ENCODE measurements around the gene DUSP9. TPM values are rescaled to one million over a fixed set of nuclear protein-coding genes. Genes with fewer than 3 reads are reported as not detected.

The DUSP9 gene
- total RNA-seq, 1 donor from 2014 or later, result 0.21 TPM

DNA sequence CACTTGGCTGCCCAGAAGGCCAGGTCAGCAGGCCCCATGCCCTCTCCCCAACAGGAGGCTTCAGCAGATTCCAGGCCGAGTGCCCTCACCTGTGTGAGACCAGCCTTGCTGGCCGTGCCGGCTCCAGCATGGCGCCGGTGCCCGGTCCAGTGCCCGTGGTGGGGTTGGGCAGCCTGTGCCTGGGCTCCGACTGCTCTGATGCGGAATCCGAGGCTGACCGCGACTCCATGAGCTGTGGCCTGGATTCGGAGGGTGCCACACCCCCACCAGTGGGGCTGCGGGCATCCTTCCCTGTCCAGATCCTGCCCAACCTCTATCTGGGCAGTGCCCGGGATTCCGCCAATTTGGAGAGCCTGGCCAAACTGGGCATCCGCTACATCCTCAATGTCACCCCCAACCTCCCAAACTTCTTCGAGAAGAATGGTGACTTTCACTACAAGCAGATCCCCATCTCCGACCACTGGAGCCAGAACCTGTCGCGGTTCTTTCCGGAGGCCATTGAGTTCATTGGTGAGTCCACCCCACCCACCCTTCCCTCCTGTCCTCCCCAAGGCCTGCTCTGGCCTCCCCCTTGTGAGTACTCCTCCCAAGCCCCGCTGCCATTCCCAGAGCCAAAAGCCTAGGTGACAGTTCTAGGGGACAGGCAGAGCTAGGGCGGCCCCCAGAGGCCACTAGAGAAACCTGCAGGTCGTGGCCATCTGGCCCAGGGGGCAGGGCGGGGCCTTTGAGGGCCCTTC lies 2.3 kb downstream of the DUSP9 start:
- Histone ChIP-seq H3K4me1 (no peaks in the 10 kb centered on the region), H3K27ac (no peak overlapping the region), H3K79me2 (ENCODE audit: low read depth) (no peaks in the 10 kb centered on the region), H3F3A (ENCODE audit: low read depth) (no peaks in the 10 kb centered on the region), H4K20me1 (ENCODE audit: low read depth) (peaks cover 8% of the 10 kb centered on the region), H3K4me2 (no peak overlapping the region), H2AFZ (replicated peaks) (no peak overlapping the region), H3K9ac (no peak overlapping the region), H3K4me3 (no peak overlapping the region), H3K27me3 (peaks cover 53% of the 10 kb centered on the region), H3K36me3 (no peaks in the 10 kb centered on the region), H3K9me3 (ENCODE audit: low read depth) (peaks cover 13% of the 10 kb centered on the region)
- no peaks in the 10 kb centered on the region for H3K36me3 Mint-ChIP-seq
- H3K9me3 Mint-ChIP-seq, result peaks cover 24% of the 10 kb centered on the region
- H3K4me1 Mint-ChIP-seq, result no peaks in the 10 kb centered on the region
- H3K27ac Mint-ChIP-seq, result no peak overlapping the region
- H3K4me3 Mint-ChIP-seq, result no peak overlapping the region
- peaks cover 26% of the 10 kb centered on the region for H3K27me3 Mint-ChIP-seq (ENCODE audit: insufficient read depth, low read depth)
- DNase-seq (ENCODE audit: low spot score), result peak; percentile 81
- no peak for TF ChIP-seq EZH2 (IDR thresholded peaks at IDR 0.05)
- TF ChIP-seq, protein P1, sequence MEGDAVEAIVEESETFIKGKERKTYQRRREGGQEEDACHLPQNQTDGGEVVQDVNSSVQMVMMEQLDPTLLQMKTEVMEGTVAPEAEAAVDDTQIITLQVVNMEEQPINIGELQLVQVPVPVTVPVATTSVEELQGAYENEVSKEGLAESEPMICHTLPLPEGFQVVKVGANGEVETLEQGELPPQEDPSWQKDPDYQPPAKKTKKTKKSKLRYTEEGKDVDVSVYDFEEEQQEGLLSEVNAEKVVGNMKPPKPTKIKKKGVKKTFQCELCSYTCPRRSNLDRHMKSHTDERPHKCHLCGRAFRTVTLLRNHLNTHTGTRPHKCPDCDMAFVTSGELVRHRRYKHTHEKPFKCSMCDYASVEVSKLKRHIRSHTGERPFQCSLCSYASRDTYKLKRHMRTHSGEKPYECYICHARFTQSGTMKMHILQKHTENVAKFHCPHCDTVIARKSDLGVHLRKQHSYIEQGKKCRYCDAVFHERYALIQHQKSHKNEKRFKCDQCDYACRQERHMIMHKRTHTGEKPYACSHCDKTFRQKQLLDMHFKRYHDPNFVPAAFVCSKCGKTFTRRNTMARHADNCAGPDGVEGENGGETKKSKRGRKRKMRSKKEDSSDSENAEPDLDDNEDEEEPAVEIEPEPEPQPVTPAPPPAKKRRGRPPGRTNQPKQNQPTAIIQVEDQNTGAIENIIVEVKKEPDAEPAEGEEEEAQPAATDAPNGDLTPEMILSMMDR (IDR thresholded peaks at IDR 0.05), result peak; percentile 59

DNA sequence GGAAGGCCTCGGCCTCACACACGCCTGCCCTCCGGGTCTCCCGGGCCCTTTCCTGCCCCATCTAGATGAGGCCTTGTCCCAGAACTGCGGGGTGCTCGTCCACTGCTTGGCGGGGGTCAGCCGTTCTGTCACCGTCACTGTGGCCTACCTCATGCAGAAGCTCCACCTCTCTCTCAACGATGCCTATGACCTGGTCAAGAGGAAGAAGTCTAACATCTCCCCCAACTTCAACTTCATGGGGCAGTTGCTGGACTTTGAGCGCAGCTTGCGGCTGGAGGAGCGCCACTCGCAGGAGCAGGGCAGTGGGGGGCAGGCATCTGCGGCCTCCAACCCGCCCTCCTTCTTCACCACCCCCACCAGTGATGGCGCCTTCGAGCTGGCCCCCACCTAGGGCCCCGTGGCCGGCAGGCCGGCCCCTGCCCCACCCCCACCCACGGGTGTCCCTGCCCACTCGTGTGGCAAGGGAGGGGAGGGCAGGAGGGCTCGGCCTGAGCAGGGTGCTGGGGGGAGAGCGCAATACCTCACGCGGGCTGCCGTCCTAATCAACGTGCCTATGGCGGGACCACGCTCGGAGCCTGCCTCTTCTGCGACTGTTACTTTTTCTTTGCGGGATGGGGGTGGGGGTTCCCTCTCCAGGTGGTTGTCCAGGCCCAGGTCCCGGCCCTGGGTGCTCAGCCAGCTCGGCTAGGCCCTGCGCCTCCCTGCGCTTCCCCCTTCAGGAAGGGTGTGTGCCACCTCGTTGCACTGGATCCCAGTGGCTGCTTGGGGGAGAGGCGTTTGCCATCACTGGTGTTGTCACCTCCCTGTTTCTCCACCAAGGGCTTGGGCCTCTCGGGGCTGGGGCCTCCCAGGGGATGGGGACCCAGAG lies 3.1 kb downstream of the DUSP9 start:
- H3K36me3 ChIP-seq, result no peaks in the 10 kb centered on the region
- H3K4me2 ChIP-seq, result no peak overlapping the region
- H4K20me1 ChIP-seq (ENCODE audit: low read depth), result peaks cover 8% of the 10 kb centered on the region
- no peaks in the 10 kb centered on the region for H3K79me2 ChIP-seq (ENCODE audit: low read depth)
- Mint-ChIP-seq H3K27ac (no peak overlapping the region), H3K27me3 (ENCODE audit: insufficient read depth, low read depth) (peaks cover 19% of the 10 kb centered on the region), H3K9me3 (peaks cover 30% of the 10 kb centered on the region), H3K4me3 (no peak overlapping the region), H3K36me3 (no peaks in the 10 kb centered on the region), H3K4me1 (no peaks in the 10 kb centered on the region)
- H2AFZ ChIP-seq (replicated peaks), result no peak overlapping the region
- no peak overlapping the region for H3K9ac ChIP-seq
- no peak overlapping the region for H3K27ac ChIP-seq
- H3K9me3 ChIP-seq (ENCODE audit: low read depth), result peaks cover 14% of the 10 kb centered on the region
- DNase-seq (ENCODE audit: low spot score), result no peak
- H3K27me3 ChIP-seq, result peaks cover 45% of the 10 kb centered on the region
- no peaks in the 10 kb centered on the region for H3F3A ChIP-seq (ENCODE audit: low read depth)
- TF ChIP-seq EZH2phosphoT487 (IDR thresholded peaks at IDR 0.05), result no peak
- TF ChIP-seq EZH2 (IDR thresholded peaks at IDR 0.05), result no peak
- TF ChIP-seq, protein P1 (IDR thresholded peaks at IDR 0.05), result no peak
- H3K4me3 ChIP-seq, result no peak overlapping the region
- no peaks in the 10 kb centered on the region for H3K4me1 ChIP-seq

DNA sequence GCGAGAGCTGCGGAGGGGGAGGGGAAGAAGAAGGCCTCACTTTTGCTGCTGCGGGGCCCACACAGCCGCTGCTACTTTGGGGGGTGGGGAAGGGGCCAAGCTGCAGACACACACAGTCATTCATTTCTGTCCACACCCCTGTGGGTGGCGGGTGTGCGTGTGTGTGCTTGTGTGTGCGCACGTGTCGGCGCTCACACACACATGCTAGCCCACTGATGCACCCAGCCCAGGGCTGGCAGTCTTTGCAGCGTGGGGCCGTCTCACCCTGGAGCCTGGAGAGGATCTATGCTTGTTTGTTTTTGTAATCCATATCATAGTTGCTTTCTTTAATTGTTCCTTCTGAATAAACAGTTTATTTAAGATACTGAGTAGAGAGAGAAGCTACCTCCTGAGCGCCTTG lies 4.0 kb downstream of the DUSP9 start:
- no peak for TF ChIP-seq EZH2 (IDR thresholded peaks at IDR 0.05)
- TF ChIP-seq, protein P1 (IDR thresholded peaks at IDR 0.05), result no peak
- no peak for TF ChIP-seq EZH2phosphoT487 (IDR thresholded peaks at IDR 0.05)
- peaks cover 37% of the 10 kb centered on the region for H3K27me3 ChIP-seq
- no peaks in the 10 kb centered on the region for H3K4me1 Mint-ChIP-seq
- no peak overlapping the region for H3K27ac Mint-ChIP-seq
- H3K9ac ChIP-seq, result no peak overlapping the region
- H3K4me3 ChIP-seq, result no peak overlapping the region
- H3K9me3 Mint-ChIP-seq, result peaks cover 35% of the 10 kb centered on the region
- H2AFZ ChIP-seq (replicated peaks), result no peak overlapping the region
- H3K79me2 ChIP-seq (ENCODE audit: low read depth), result no peaks in the 10 kb centered on the region
- peaks cover 12% of the 10 kb centered on the region for H3K27me3 Mint-ChIP-seq (ENCODE audit: insufficient read depth, low read depth)
- no peaks in the 10 kb centered on the region for H3K4me1 ChIP-seq
- H3K4me3 Mint-ChIP-seq, result no peak overlapping the region
- peaks cover 14% of the 10 kb centered on the region for H3K9me3 ChIP-seq (ENCODE audit: low read depth)
- DNase-seq (ENCODE audit: low spot score), result no peak
- peaks cover 7% of the 10 kb centered on the region for H4K20me1 ChIP-seq (ENCODE audit: low read depth)
- H3K36me3 ChIP-seq, result no peaks in the 10 kb centered on the region
- H3K4me2 ChIP-seq, result no peak overlapping the region
- H3K27ac ChIP-seq, result no peak overlapping the region
- no peaks in the 10 kb centered on the region for H3K36me3 Mint-ChIP-seq
- no peaks in the 10 kb centered on the region for H3F3A ChIP-seq (ENCODE audit: low read depth)
